ENCODE measurements around the gene GINS2.

GRCh38 chr16:85673529-85674417 lies 15.0 kb downstream of the GINS2 start:
- TF ChIP-seq CTCF (conservative IDR thresholded peaks at IDR 0.05) (no peak), ZFX (IDR thresholded peaks at IDR 0.05) (no peak)
